ENCODE results near the gene HOXD9. TPM values are rescaled to one million over a fixed set of nuclear protein-coding genes. Genes with fewer than 3 reads are reported as not detected.

The HOXD9 gene
- total RNA-seq, 1 donor = 0.36 TPM

DNA sequence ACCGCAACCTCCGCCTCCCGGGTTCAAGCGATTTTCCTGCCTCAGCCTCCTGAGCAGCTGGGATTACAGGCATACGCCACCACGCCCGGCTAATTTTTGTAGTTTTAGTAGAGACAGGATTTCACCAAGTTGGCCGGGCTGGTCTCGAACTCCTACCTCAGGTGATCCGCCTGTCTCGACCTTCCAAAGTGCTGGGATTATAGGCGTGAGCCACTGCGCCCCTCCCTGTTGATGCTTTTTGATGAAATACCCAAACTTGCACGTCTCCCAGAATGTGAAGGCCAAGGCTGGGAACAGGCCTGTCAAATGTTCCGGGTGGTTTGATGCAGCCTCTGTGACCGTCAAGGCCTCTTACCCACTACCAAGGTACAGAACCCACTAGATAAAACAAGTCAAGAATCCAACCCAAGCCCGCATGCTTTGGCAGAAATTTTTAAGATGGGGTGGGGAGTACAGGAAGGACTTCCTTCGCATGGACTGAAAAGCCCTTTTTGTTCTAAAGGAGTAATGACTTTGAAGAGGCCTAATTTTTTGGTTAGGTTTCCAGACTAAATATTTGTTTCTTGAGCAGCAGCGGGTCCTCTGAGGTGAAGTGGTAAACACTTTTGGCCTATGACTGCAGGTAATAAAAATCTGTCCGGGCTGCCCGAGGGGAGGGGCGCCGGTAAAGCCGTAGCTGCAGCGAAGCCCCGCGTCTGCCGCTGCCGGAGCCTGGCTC, 35.0 kb upstream of the HOXD9 start:
- H4K20me1 ChIP-seq (ENCODE audit: insufficient read depth, low read length) = no peaks in the 10 kb centered on the region
- H3K79me2 ChIP-seq (ENCODE audit: insufficient read depth, low read length) = no peaks in the 10 kb centered on the region
- no peaks in the 10 kb centered on the region for H3K36me3 ChIP-seq (ENCODE audit: insufficient read depth, low read length)
- TF ChIP-seq, protein P1, sequence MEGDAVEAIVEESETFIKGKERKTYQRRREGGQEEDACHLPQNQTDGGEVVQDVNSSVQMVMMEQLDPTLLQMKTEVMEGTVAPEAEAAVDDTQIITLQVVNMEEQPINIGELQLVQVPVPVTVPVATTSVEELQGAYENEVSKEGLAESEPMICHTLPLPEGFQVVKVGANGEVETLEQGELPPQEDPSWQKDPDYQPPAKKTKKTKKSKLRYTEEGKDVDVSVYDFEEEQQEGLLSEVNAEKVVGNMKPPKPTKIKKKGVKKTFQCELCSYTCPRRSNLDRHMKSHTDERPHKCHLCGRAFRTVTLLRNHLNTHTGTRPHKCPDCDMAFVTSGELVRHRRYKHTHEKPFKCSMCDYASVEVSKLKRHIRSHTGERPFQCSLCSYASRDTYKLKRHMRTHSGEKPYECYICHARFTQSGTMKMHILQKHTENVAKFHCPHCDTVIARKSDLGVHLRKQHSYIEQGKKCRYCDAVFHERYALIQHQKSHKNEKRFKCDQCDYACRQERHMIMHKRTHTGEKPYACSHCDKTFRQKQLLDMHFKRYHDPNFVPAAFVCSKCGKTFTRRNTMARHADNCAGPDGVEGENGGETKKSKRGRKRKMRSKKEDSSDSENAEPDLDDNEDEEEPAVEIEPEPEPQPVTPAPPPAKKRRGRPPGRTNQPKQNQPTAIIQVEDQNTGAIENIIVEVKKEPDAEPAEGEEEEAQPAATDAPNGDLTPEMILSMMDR (IDR thresholded peaks at IDR 0.05; ENCODE audit: extremely low read depth, low read depth, low read length) = no peak
- H3K4me3 ChIP-seq (ENCODE audit: insufficient read depth, low read length) = peak overlapping the region; percentile 54
- H2AFZ ChIP-seq (ENCODE audit: low read length) = peak overlapping the region; percentile 74
- no peaks in the 10 kb centered on the region for H3K4me1 ChIP-seq (ENCODE audit: insufficient read depth, low read length)
- DNase-seq (ENCODE audit: insufficient read length, low spot score, missing footprints) = peak; percentile 38
- H3K9me3 ChIP-seq (ENCODE audit: low read depth, low read length) = no peaks in the 10 kb centered on the region
- no peak overlapping the region for H3K27ac ChIP-seq (ENCODE audit: low read depth, low read length)
- H3K4me2 ChIP-seq (ENCODE audit: insufficient read depth, low read length) = peak overlapping the region; percentile 70
- H3K27me3 ChIP-seq (ENCODE audit: insufficient read depth, low read length) = peaks cover 98% of the 10 kb centered on the region

DNA sequence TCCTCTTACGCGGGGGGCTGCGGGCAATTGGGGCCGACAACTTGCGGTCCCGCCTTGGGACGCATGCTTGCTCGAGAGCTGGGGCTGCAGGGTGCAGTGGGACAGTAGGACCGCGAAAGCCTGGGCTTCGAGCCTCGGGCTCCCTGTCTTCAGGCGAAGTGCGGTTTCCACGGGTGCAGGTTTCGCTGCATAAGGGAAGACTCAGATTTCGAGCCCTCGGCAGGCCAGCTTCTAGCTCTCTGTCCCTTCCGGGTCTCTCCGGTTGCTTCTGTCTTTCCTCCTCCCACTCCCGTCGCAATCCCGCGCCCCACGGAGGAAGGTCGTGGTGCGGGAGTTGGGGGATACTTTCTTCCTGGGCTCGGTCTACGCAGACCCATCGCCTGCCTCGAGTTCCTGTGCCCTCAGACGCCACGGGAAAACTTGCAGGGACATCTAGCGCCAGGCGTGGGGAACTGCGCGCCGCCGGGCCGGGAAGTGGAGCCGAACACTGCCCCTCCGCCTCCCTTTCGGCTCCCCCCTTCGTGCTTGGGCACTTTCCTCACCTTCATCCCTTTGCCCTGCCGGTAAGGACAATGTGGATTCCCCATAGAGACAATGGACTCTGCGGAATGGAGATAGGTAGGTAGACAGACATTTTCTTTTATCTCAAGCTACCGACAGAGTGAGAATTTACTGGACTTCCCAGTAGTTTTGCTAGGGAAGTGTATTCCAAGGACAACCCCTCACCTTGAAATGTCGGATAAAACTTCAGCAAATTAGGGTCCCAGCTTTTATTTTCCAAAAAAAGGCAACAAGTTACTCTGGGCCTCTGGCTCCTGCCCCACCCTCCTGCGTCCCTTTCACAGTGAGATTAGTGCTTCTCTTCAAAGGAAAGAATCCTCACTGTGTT, 34.2 kb upstream of the HOXD9 start:
- DNase-seq (ENCODE audit: insufficient read length, low spot score, missing footprints) = peak; percentile 98
- no peaks in the 10 kb centered on the region for H4K20me1 ChIP-seq (ENCODE audit: insufficient read depth, low read length)
- H3K36me3 ChIP-seq (ENCODE audit: insufficient read depth, low read length) = no peaks in the 10 kb centered on the region
- H3K4me2 ChIP-seq (ENCODE audit: insufficient read depth, low read length) = peak overlapping the region; percentile 70
- H3K27ac ChIP-seq (ENCODE audit: low read depth, low read length) = no peak overlapping the region
- TF ChIP-seq, protein P1 (IDR thresholded peaks at IDR 0.05; ENCODE audit: extremely low read depth, low read depth, low read length) = peak; percentile 67
- peak overlapping the region; percentile 54 for H3K4me3 ChIP-seq (ENCODE audit: insufficient read depth, low read length)
- no peaks in the 10 kb centered on the region for H3K9me3 ChIP-seq (ENCODE audit: low read depth, low read length)
- peak overlapping the region; percentile 74 for H2AFZ ChIP-seq (ENCODE audit: low read length)
- no peaks in the 10 kb centered on the region for H3K4me1 ChIP-seq (ENCODE audit: insufficient read depth, low read length)
- peaks cover 97% of the 10 kb centered on the region for H3K27me3 ChIP-seq (ENCODE audit: insufficient read depth, low read length)
- H3K79me2 ChIP-seq (ENCODE audit: insufficient read depth, low read length) = no peaks in the 10 kb centered on the region

DNA sequence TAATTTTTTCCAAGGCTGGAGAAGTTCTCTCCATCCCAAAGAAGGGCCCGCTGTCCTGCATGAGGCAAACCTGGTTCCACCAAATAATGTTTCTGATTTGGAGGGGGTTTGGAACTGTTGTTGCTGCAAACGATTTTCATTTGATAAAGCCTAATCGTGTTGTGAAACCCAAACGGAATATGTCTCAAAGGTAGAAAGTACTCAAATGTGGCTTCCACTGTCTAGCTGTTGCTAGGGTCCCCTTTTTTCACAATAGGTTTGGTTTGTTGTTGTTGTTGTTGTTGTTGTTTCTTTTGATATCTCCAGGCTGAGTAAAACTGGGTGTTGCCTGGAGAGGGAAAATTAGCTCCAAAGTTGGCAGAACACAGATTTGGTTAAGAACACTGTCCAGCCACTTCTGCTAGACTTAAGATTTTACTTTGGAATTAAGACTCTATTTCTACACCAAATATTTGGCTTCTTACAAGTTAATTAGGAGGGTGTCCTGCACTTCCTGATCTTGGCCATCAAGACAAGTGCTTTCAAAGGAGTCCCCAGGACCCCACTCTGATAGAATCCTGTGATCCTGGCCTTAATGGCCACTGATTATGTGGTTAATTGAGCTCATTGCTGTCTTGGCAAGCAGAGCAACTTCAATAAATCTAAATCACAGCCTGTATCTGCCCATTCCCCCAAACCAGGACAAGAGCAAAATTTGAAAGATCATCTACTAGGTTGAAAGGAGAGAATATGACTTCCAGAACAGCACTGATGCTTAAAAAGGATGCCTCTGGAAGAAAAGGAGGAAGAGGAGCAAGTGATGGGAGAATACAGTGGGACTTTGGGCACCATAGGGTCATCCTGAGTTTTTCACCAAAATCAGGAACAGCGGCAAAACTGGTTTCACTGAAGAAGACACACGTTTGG, 33.3 kb upstream of the HOXD9 start:
- no peaks in the 10 kb centered on the region for H3K79me2 ChIP-seq (ENCODE audit: insufficient read depth, low read length)
- H3K27me3 ChIP-seq (ENCODE audit: insufficient read depth, low read length) = peaks cover 97% of the 10 kb centered on the region
- no peak overlapping the region for H3K4me2 ChIP-seq (ENCODE audit: insufficient read depth, low read length)
- peak; percentile 67 for DNase-seq (ENCODE audit: insufficient read length, low spot score, missing footprints)
- H3K36me3 ChIP-seq (ENCODE audit: insufficient read depth, low read length) = no peaks in the 10 kb centered on the region
- no peaks in the 10 kb centered on the region for H3K4me1 ChIP-seq (ENCODE audit: insufficient read depth, low read length)
- H3K27ac ChIP-seq (ENCODE audit: low read depth, low read length) = no peak overlapping the region
- no peak overlapping the region for H2AFZ ChIP-seq (ENCODE audit: low read length)
- no peak overlapping the region for H3K4me3 ChIP-seq (ENCODE audit: insufficient read depth, low read length)
- no peaks in the 10 kb centered on the region for H4K20me1 ChIP-seq (ENCODE audit: insufficient read depth, low read length)
- TF ChIP-seq, protein P1 (IDR thresholded peaks at IDR 0.05; ENCODE audit: extremely low read depth, low read depth, low read length) = no peak
- H3K9me3 ChIP-seq (ENCODE audit: low read depth, low read length) = no peaks in the 10 kb centered on the region
